Activated naive CD8-positive, alpha-beta T cell treated with anti-CD3 and anti-CD28 coated beads, Interleukin-2, amount 50 U/mL, for 16 hours (primary cell): ENCODE results near the gene ASIC3.

Source experiments
- DNase-seq: peaks from one replicate; pipeline ENCODE4 v3.0.0-alpha.2; 2020; ENCODE audit warnings: low read depth, low spot score

ASIC3 gene

DNA sequence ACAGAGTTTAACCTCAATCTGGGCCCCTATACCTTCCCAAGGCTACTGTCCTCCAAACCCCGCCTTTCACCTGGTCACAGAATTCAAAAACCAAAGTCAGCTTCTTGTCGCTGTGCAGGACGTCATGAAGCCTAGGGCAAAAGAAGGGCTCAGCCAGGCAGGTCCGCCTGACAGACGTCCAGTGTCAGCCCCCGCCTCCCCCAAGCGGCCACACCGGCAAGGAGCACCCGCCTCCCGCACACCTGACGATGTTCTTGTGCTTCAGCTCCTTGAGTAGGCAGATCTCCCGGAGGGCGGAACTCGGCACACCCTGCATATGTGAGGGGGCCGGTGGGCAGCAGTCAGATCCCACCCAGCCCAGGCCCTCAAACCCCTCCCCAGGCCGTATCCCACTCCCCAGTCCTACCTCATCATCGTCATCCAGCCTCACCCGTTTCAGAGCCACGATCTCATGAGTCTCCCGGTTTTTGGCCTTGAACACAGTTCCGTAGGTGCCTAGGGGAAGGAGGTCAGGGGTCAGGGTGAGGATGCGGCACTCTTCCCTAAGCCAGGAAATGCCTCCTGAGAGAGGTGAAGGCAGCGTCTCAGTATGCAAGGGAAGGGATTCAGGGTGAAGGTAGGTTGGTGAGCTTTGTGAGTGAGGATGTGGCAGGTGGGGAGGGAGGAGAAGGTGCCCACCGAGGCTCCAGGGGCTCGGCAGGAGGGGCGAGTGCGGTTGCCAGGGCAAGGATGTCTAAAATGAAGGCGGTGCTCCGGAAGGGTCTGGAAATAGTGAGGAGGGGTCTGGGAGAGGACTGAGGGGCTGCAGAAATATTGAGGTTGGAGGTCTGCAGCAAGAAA, 8.6 kb downstream of the ASIC3 start:
- DNase-seq = no peak

- no peak for DNase-seq
Measured at GRCh38 chr7:151057506-151057988, 9.2 kb downstream of the ASIC3 start, which contains the start of gene CDK5. Gene CDK5, minus strand, starts transcription at chr7:151057897. Its CDS starts 49 bp downstream, at chr7:151057848.

GRCh38 chr7:151057989-151058780, 9.9 kb downstream of the ASIC3 start:
- peak; percentile 94 for DNase-seq

DNA sequence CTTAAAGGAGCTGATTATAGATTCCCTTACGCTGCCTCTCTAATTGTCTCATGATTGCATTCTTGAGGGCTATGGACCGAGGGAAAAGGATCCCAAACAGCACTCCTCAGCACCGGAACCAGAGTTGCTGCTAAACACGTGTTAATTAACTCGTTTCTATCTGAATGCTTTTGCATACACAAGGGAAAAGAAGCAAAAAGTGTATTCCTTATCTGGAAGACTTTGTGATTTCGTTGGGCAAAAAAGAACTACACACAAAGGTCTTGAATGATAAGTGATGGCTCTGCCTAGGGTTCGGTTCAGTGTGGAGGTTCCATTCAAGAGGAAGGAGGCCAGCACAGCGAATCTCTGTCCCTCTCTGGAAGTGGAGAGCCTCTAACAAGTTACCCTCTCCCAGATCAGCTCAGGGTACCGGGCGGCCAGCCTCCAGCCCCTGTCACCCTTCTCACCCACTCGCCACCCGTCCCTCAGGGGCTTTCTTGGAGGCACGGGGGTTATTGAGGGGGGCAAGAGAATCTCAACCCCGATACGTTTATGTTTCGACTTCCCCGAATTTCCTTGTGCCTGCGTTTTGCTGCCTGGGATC, 10.5 kb downstream of the ASIC3 start:
- DNase-seq = no peak

GRCh38 chr7:151059367-151060112, 11.2 kb downstream of the ASIC3 start, which contains the start of gene SLC4A2:
Gene SLC4A2, plus strand, starts transcription at chr7:151059589. Its CDS starts 2,399 bp downstream, at chr7:151061988.
- DNase-seq = peak; percentile 36

DNA sequence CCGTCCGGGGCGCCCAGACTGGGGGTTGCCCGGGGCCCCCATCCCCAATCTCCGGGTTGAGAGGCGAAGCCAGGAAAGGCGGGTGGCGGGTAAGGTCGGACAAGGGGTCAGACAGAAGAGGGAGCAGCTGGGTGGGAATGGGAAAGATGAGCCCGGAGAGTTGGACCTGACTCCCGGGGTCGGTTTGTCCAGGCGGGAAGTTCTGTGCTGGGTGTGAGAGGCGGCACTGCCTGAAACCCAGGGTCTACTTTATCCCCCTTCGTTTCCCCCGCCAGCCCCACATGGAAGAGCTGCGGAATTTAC, 11.7 kb downstream of the ASIC3 start:
- no peak for DNase-seq

DNA sequence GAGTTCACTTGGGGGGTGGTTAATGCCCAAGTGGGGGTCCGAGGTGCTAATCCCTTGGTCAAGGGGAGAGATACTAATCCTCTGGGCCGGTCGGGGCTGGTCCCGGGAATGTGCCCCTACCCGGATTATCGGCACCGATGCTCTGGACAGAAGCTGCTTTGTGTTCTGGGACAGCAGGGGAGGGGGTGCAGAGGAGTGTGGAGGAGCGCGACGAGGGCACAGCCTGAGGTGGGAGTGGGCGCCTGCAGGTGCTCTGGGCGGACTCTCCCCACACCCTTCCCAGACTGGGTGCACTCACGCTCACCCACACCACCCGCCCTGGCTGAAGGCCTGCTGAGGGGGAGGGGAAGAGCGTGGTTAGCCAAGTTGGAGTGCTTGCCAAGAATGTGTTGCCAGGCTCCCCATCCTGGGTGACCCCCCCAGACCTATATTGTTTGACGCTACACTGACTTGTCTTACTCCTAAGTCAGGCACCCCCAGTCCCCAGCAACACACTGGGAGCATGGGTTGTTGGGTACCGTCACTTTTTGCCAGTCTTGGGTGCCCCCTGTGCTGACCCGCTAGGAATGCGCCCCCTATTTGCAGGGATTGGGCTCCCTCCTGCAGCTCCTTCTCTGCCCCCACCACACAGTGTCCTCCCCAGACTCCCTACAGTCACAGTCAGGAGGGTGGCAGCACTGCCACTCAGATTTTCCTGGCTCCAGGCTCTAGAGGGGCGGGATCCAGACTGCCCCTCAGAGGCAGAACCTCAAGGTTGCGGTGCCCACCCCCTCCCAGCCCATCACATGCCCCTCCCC, 12.3 kb downstream of the ASIC3 start:
- no peak for DNase-seq

DNA sequence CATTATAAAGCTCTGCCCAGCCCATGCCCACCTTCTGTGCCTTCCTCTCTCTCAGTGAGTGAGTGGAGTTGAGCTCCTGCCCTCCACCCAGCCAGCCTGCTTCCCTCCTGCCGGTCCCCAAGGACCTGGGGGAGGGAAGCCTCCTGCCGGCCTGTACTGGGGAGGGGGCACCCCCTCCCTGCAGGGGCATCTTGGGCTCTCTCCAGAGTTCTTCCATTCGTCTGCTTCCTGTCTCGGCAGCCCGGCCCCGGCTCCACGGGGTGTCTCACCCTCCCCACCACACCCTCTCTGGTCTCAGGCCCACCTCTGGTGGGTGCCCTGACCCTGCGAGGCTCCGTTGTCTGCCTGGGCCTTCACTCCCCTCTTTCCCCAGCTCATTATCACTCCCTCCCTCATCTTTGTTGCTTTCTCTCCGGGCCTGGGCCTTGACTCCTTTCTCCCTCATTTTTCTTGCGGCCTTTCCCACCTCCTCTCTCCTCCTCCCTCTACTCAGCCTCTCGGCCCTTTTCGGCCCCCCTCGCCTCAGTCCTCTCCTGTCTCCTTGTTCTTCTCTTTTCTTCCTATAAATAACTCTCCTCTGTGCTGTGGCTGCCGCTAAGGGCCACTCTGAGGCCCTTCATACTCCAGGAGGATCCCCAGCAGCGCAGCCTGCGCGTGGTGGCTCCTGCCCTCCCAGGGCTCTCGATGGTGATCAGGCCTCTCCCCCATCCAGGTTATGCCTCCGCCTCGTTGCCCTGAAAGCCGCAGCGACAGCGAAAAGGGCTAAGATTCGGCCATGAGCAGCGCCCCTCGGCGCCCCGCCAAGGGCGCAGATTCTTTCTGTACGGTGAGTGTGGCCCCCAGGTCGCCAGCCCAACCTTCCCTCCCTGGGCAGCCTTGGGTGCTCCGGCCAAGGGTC, 13.1 kb downstream of the ASIC3 start:
- DNase-seq = no peak

DNA sequence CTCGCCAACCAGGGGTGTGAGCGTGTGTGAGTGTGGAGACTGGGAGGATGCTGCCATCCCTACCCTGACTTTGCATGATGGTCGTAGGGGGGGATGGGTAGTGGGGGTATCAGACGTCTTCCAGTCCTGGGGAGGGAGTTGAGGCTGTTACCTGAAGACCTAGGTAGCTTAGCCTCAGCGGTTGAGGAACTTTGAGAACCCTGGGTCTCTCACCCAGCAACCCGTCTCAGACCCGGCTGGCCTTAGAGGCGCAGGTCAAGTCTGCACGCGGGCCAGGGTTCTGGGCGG, 13.7 kb downstream of the ASIC3 start:
- DNase-seq = no peak

GRCh38 chr7:151062399-151063211, 14.3 kb downstream of the ASIC3 start:
- DNase-seq = no peak

DNA sequence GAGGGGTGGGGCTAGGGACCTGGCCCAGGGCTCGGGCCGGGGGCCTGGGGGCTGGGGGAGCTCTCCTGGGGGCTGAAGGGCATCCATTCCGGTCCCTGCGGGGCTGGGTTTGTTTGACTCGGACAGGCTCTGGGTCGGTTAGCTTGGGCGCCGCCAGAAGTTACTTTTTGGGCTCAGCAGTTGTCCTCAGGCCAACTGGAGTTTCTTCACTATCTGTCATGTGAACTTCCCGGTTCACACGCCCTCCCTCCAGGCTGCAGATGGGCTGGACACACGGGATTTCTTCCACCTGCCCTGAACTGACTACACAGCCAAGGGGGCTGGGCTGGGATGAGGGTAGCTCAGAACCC, 14.9 kb downstream of the ASIC3 start:
- DNase-seq = no peak

GRCh38 chr7:151064454-151064853, 16.1 kb downstream of the ASIC3 start:
- no peak for DNase-seq

- no peak for DNase-seq
Measured at GRCh38 chr7:151064993-151065392, 16.7 kb downstream of the ASIC3 start.

DNA sequence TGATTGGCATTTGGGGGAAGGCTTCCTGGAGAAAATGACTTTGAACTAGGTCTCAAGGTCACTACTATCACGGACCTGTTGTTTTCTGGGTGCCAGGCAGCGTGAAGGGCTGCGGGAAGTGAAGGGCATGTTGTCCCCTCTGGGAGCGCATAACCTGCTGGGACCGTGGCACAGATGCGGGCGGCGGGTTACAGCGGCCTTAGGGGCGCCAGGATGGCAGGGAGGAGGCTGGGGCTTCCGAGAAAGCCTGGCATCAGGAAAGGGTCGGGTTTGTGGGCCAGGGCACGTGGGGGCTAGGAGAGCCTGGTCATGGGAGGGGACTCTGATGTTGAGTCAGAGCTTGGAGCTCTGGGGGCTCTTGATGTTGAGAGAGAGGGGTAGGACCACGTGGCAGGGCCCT, 17.2 kb downstream of the ASIC3 start:
- DNase-seq = no peak

DNA sequence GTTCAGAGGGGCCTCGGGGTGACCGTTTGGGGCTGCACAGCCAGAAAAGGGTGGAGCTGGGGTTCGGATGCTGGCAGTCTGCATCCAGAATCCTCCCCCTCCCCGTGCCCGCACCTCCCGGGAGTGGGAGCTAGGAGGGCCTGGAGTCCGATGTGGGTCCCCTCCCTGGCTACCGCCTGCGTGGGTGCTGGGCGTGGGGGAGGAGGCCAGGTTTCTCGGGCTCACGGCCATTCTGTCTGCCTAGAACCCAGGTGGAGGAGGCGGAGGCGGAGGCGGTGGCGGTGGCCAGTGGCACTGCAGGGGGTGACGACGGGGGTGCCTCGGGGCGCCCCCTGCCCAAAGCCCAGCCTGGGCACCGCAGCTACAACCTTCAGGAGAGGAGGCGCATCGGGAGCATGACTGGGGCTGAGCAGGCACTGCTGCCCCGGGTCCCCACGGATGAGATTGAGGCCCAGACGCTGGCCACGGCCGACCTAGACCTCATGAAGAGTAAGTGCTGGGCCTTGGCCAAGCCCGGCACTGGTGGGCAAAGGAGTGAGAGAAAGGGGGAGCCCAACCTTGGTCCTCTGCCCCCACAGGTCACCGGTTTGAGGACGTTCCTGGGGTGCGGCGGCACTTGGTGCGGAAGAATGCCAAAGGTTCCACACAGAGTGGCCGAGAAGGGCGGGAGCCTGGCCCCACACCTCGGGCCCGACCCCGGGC, 18.1 kb downstream of the ASIC3 start:
- DNase-seq = no peak

- no peak for DNase-seq
Measured at GRCh38 chr7:151068069-151068773, 19.9 kb downstream of the ASIC3 start.

- no peak for DNase-seq
Measured at GRCh38 chr7:151069841-151070573, 21.7 kb downstream of the ASIC3 start.
